HG03575 (cell line): ENCODE measurements around the gene LSS.
"Not testable (repeated sequence)": the region's sequence is repeated elsewhere in the genome, so short reads cannot be mapped to it uniquely, and the experiment has no call there.

Experiments
- ATAC-seq: cut with Tn5 transposase; IDR thresholded peaks from one replicate; pipeline ENCODE4 v1.9.1; 2021; ENCODE audit not compliant: unreplicated experiment, insufficient number of reproducible peaks, low FRiP score; ENCODE audit errors: extremely low read depth

LSS gene

GRCh38 chr21:46191686-46192575 is 36.6 kb downstream of the LSS start:
- no peak for ATAC-seq

- ATAC-seq = no peak
Observed at GRCh38 chr21:46191257-46191685, 37.3 kb downstream of the LSS start.

GRCh38 chr21:46190491-46191131 is 38.0 kb downstream of the LSS start:
- ATAC-seq = no peak

- ATAC-seq = no peak
Observed at GRCh38 chr21:46189959-46190490, 38.5 kb downstream of the LSS start.

GRCh38 chr21:46189213-46189958 is 39.2 kb downstream of the LSS start:
- ATAC-seq = no peak

GRCh38 chr21:46188226-46189212 is 40.1 kb downstream of the LSS start:
- no peak for ATAC-seq

GRCh38 chr21:46187814-46188213 is 40.8 kb downstream of the LSS start:
- ATAC-seq = no peak

GRCh38 chr21:46187261-46187660 is 41.3 kb downstream of the LSS start:
- ATAC-seq = no peak

- ATAC-seq = no peak
Observed at GRCh38 chr21:46185716-46186115, 42.9 kb downstream of the LSS start.

- no peak for ATAC-seq
Observed at GRCh38 chr21:46184625-46185555, 43.7 kb downstream of the LSS start.

GRCh38 chr21:46183910-46184624 is 44.5 kb downstream of the LSS start, which contains the start of gene SPATC1L:
SPATC1L (minus strand) TSS chr21:46184459; CDS start chr21:46182816, 1,643 bp downstream.
- no peak for ATAC-seq

- ATAC-seq = not testable (repeated sequence)
Observed at GRCh38 chr21:46183337-46183909, 45.2 kb downstream of the LSS start.

- no peak for ATAC-seq
Observed at GRCh38 chr21:46182548-46183336, 45.8 kb downstream of the LSS start.

GRCh38 chr21:46181953-46182547 is 46.5 kb downstream of the LSS start:
- ATAC-seq = no peak

GRCh38 chr21:46181436-46181835 is 47.1 kb downstream of the LSS start:
- ATAC-seq = no peak
